NCI-H345 (cell line): ENCODE measurements around the gene TRPV3.
"Not testable (repeated sequence)": the region's sequence is repeated elsewhere in the genome, so short reads cannot be mapped to it uniquely, and the experiment has no call there.

Source experiments
- DNase-seq: peaks from one replicate; lab custom pipeline; 2025; lab: John Stamatoyannopoulos, UW

TRPV3 gene

DNA sequence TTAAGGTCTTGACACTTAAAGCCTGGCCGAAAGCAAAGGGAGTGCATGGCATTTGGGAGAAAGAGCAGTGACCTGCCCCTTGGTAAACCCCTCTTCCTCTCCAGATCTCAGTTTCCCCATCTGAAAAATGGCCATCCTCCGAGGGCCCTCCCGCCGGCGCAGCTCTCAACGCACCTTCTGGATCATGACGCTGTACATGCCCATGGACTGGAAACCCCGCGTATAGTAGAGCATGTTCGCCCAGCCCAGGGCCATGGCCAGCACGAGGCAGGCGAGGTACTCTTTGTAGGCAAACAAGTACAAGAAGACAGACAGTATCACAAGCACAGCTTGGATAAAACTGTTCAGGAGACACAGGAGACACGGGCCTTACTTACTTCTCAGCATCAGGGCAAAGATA, 33.6 kb downstream of the TRPV3 start:
- no peak for DNase-seq

DNA sequence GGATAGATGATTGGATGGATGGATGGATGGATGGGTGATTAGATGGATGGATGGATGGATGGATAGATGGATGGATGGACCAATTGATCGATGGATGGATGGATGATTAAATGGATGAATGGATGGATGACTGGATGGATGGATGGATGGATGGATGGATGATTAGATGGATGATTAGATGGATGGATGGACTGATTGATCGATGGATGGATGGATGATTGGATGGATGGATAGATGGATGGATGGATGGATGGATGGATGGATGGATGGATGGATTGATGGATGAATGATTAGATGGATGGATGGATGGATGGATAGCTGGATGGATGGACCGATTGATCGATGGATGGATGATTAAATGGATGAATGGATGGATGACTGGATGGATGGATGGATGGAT, 38.1 kb downstream of the TRPV3 start:
- DNase-seq = not testable (repeated sequence)

DNA sequence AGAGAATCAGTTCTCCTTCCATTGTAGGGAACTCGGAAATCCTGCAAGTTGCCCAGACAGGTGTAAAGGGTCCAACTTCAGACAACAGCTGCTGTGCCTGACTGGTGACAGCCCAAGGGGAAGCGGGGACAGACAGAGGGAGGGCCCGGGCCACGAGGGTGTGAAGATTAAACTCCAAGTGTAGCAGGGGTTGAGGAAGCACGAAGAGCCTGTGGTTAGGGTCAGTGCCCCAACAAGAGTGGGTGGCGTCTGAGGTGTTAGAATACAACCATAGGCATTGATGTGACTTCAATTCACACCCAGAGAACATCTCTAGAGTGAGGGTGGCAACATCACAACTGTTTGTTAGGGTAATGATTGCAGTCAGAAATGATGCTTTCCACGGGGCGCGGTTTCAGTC, 42.7 kb downstream of the TRPV3 start:
- DNase-seq = no peak

DNA sequence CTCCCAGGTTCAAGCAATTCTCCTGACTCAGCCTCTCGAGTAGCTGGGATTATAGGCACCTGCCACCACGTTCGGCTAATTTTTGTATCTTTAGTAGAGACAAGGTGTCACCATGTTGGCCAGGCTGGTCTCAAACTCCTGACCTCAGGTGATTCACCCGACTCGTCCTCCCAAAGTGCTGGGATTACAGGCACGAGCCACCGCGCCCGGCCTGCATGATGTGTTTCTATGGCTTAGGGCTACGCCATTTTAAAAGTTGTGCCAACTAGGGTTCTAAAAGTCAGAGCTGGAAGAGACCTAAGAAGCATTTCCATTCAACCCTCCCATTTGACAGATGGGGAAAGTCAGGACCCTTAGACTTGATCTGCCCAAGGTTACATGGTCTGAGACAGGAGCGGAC, 43.4 kb downstream of the TRPV3 start:
- DNase-seq = not testable (repeated sequence)

DNA sequence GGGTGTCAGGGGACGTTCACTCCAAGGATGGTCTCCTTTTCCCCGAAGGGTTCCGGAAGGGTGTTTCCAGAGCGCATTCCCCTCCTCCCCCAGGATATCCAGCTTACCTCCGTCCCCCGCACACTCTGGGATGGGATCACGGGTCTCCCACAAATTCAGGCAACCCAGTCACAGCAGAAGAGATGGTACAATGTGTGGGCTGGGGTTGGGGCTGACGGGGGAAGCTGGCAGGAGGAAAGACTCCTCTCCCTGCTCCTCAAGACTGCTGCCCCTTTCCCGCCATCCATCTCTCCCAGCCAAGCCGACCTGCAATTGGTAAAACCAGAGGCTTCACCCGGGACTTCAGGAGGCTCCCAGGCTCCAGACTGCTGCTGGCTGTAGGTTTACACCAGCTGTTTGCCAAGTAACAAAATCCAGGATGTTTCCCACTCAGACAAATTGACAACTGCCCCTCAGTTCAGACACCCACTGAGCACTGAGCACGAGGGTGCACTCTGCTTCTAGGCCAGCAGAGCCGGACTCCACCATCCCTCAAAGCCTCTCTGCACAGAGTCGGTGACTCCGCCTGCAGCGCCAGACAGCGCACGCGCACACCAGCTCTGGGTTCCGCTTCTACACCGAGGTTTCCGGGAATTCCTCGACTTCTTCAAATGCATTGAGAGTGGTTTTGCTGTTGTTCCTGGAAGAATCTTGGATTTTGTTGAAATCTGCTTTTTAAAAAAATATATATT, 44.1 kb downstream of the TRPV3 start:
- DNase-seq = no peak

DNA sequence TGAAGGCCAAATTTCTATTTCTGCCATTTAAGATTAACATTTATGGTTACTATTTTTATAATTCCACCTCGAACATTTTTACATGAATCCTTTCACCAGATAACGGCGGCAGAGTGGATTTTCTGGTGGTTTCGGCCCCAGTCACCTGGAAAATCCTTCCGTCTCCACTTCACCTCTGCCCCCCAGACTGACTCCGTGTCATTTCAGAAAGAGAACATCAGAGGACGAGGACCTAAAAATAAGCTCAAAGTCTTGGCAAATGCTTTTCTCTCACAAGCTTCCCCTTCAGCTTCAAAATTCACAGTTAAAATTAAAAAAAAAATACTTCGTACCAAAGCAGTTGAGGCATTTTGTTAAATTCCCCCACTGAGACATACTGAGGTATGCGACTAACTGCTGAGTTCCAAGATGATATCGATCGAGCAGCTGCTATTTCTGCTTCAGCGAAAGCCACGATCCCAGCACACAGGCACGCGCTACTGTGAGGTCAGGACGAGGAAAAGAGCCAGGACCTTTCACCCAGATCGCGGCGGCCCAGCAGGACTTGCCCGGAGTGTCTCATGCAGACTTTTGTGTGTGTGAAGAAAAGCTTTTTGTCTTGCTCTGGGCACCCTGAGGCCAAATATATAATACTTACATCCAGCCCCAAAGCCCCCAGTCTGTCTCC, 45.0 kb downstream of the TRPV3 start:
- no peak for DNase-seq

DNA sequence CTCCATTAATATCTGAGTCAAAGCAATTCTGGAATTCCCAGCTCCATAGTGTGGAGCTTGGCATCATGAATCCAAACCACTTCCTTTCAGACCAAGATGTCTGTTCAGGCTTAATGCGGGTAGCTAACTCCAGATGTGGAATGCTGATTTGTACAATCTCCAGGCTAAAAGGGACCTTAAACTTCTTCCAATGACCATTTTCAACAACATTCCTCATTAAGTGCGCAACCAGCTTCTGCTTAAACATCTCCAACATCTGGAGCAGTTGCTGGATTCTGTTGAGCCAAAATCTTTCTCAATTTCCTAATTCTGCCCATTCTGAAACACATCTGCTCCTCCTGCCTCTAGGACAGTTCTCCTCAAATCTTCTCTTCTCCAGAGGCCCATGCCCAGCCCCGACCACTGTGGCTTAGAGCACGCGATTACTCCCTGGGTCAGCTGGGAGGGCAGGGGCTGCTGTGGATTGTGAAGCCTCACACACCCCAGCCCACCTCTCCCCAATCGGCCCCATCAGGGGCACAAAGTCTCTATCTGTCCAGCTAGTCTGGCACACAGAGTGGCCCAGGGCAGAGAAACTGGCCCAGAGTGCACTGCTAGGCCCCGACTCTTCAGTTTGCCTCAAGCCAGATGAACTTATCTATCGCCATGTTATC, 45.6 kb downstream of the TRPV3 start:
- DNase-seq = no peak

DNA sequence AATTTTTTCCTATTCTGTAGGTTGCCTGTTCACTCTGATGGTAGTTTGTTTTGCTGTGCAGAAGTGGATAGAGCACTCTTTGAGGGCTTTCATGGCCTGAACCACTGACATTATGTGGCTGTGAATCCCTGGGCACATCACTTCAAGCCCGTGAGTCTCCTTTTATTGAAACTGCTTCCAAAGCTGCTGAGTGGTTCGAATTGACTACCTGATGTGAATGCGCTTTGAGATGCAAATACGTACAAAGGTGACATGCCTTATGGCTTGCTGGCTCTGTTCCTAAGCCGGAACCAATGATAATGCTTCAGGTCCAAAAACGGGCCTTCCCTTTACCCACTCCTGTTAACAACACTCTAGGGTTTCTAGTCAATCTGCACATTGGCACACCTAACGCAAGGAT, 47.5 kb downstream of the TRPV3 start:
- DNase-seq = no peak

DNA sequence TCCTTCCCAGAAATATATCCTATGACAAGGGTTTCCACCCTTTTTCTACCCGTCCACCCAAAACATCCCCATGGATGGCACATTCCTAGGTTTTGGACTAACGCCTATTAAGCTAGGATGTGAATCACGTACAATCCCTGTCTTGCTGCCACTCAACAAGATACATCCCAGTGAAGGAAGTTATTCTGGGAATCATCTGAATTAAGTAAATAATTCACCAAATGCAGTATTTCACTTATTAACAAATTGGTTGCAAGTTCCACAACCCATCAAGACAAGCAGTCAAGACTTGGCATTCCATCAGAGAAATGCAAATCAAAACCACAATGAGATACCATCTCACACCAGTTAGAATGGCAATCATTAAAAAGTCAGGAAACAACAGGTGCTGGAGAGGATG, 49.7 kb downstream of the TRPV3 start:
- no peak for DNase-seq

DNA sequence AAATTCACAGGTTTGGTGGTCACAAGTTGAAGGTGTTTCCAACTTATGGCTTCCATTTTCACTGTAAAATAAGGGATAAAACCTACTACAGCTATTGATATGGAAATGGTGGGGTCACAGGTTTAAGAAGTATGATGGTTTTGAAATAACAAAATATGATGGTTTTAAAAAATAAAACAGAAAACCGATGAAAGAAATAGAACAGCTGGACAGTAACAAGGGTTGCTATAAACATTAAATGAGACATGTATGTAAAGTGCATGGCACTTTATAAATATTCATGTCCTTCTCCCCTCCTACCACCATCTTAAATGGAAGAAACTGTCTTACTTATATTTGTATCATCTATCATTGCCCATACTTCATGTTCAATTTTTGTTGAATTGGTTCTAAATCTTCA, 50.5 kb downstream of the TRPV3 start:
- DNase-seq = no peak

DNA sequence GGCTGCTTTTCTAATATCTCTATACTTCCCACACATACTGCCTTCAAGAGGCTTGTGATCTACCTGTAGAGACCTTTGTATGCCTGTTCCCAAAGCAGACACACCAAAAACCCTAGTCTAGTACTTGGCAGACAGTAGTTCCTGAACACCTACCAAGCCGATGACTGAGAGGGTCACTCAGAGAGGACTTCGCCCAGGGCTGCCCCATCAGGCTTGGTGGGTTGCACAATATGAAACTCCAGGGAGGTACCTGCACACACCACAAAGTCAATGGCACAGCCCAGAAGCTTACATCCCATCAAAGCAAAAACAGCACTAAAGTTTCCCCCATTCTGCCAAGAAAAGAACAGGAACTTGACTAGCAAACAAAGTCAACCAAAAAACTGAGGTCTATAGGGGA, 51.6 kb downstream of the TRPV3 start:
- no peak for DNase-seq

DNA sequence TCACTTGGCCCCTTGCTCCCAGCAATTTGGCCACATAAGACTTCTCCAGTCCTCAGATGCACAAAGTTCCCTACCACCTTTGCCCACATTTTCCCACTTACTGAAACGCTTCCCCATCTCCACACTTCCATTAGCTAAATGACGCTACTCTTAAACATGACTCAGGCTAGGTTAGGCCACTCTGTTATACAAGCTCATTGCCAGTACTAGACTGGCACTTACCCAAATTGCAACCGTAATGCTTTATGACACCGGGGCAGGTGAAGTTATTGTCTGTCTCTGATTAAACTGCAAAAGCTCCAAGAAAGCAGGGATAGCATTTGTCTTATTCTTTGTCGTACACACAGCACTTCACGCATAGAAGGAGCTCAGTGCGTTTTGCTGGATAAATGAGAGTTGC, 52.6 kb downstream of the TRPV3 start:
- DNase-seq = no peak

DNA sequence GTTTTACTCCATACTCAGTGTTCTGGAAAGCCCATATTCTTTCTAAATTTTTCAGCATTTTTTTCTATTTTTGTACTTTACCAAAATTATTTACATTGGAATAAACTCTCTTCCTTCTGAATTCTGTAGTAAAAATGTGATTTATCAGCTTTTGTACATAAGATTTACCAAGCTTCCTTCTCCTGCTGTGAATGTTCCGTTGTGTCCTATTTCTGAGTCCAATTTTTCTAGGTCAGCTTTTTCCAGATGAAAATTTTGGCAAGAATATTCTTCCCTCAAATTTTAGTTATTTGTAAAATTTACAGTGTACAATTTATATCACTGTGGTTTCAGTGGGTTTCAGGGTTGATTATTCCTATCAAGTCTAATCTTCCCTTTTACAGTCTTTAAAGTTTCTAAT, 54.3 kb downstream of the TRPV3 start:
- DNase-seq = no peak

DNA sequence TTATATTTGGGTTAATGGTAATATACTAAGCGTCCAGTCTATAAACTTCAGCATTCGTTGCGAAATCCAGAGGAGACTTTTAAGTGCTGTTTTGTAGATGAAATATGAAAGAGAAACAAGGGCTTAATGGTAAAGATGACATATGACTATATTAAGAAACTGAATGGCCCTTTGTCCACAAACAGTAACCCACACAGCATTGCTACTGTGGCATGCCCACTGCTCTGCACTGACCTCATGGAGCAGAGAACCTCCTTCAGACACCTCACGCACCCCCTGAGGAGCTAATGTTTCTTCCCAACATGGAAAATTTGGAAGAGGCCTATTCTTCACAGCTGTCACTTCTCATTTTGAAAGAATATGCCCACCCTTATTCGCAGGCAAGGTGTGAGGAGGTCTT, 55.1 kb downstream of the TRPV3 start:
- DNase-seq = no peak

DNA sequence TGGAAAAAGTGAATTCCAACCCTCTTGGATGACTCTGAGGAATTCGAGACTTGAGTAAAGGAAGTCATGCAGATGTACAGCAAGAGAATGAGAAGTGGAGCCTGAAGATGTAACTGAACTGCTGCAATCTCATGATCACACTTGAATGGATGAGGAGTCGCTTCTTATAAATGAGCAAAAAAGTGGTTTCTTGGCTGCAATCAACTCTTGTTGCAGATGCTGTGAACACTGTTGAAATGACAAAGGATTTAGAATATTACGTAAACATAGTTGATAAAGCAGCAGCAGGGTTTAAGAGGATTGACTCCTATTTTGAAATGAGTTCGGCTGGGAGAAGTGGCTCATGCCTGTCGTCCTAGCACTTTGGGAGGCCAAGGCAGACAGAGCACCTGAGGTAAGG, 56.3 kb downstream of the TRPV3 start:
- DNase-seq = no peak

DNA sequence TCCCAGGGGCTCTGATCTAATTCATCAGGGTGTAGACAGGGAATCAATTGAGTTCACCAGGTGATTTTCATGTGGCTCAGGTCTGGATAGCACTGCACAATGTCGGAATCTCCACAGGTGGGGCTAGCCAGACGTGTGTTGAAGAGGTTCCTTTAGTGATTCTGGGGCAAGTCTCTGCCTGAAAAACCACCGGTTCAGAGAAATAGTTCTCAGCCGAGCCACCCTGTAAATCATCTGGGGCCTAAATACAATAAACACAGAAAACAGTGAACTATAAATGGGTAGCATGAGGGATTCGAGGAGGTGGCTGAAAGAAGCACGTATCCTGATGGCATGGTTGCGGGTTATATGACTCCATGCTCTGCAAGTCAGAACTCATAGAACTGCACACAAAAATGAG, 60.5 kb downstream of the TRPV3 start:
- no peak for DNase-seq

DNA sequence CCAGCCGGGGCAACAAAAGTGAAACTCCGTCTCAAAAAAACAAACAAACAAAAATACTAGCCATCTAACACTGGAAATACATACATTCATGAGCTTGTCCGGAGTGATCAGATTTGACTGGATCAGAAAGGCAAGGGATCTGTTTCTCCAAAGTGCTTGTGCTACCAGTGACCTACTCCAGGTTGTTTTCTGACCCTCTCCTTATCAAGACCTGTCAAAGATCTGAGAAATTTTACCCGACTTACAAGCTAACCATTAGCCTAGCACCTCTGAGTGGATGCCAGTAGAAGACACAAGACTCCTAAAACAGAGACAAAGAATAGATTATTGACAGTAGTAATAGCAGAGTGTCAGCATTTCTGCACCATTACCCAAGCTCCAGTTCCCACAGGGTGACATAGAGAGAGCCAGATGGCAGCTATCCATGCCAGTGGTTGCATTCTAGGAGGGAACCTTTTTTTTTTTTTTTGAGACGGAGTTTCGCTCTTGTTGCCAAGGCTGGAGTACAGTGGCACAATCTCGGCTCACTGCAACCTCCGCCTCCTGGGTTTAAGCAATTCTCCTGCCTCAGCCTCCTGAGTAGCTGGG, 72.0 kb downstream of the TRPV3 start:
- no peak for DNase-seq

DNA sequence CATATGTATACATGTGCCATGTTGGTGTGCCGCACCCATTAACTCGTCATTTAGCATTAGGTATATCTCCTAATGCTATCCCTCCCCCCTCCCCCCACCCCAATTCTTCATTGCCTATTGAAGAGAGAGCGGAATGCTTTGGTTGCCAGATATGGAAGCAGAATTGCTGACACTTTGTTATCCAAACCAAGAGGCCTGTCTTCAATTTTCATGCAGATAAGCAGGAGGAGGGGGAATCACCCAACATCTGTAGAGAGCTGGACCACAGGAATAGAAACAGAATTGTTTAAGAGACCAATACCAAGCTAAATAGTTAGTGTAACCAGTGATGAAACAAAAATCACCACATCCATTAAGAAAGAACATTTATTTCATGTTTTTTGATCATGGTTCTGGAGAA, 74.8 kb downstream of the TRPV3 start:
- DNase-seq = no peak

DNA sequence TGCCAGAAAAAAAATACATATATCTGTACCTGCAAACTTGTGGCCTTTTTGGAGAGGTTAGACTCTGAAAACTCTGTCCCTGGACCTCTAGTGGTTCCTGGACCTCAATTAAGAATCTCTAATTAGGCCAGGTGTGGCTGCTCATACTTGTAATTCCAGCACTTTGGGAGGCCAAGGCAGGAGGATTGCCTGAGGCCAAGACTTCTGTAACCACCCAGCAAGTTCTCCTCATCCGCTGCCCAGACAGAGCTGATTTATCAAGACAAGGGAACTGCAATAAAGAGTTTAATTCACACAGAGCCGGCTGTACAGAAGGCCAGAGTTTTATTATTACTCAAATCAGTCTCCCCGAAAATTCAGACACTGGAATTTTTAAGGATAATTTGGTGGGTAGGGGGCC, 77.6 kb downstream of the TRPV3 start:
- no peak for DNase-seq

DNA sequence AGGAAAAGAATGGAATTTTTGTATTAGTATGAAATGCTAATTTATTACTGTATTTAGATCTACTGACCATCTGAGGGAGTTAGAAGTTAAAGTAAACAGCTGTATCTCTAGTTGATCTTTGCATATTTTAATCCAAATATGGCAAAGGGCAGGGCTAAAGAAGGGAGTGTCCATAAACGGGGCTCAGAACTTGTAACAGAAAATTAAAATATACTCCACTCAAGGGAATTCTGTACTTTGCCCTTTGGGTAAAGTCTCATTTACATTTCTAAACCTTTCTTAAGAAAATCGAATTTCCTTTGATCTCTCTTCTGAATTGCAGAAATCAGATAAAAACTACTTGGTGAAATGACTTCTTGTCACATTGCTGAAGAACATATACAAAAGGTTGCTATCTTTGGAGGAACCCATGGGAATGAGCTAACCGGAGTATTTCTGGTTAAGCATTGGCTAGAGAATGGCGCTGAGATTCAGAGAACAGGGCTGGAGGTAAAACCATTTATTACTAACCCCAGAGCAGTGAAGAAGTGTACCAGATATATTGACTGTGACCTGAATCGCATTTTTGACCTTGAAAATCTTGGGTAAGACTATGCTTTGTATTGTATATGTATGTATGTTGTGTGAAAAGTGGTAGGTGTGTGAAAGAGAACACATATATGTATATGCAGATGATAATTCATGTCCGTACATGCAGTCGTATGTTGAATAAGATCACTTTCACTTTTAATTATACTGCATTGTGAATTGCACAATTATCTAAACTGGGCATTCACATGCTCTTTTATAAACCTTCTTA, 81.6 kb downstream of the TRPV3 start, which contains the start of gene ASPA:
Gene ASPA, plus strand, starts transcription at position 186 of the 799 bp plus-strand sequence. Its CDS starts 163 bp downstream, at position 349.
- no peak for DNase-seq

DNA sequence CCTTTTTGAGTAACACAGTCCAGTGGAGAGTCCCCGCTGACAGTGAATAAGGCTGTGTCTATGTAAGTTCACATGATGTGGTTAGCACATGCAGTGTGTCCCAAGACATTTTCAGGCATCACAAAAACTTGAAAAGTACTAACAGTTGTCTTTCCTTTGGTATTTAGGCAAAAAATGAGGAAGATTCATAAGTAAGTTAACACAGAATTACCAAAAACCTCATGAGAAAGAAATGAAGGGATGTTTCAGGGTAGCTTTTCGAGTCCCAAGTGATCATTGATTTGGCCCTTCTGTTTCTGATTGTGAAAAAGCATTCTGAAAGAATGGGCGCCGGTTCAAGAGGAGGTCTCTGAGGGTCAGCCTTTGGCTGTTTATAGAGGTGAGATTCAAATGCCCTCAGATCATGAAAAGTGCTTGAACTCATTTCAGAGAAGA, 82.3 kb downstream of the TRPV3 start:
- no peak for DNase-seq

DNA sequence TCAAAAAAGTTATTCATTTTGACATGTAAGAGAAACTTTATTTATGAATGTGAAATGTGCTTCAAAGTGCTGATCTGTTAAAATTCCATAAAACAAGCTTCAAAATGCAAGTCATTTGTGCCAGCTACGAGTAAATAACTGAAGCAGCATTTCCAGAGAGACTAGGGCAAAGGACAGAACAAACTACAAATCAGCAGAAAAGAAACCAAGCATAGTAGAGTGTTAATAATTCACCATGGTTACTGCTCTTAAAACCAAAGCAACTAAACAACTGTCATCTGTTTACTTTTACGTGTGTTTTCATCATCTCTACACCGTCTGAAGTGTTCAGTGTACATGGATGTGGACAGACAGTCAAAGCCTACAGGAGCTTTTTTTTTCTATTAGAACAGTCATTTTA, 83.4 kb downstream of the TRPV3 start:
- no peak for DNase-seq
